ENCODE data around the gene TSPAN13. TPM values are rescaled to one million over a fixed set of nuclear protein-coding genes. Genes with fewer than 3 reads are reported as not detected.

The TSPAN13 gene
- total and polyA plus RNA-seq, 2 donors, result 10.5 to 51.9 TPM

- H3K36me3 ChIP-seq (ENCODE audit: control insufficient read depth in 2 of 2, insufficient read depth in 2 of 2, low read length in 1 of 2), result no peaks in the 10 kb centered on the region
- no peak overlapping the region for H3K4me3 ChIP-seq (ENCODE audit: low read length in 2 of 2)
- DNase-seq (ENCODE audit: low read depth in 6 of 9, low spot score in 9 of 9), result no peak
- no peaks in the 10 kb centered on the region for H3K4me1 ChIP-seq (ENCODE audit: control insufficient read depth in 2 of 2, insufficient read depth in 2 of 2, low read length in 2 of 2)
- 91% methylated on average over 3 of the region's 3 CpGs for WGBS
- H3K27ac ChIP-seq (ENCODE audit: low read depth in 1 of 2, low read length in 1 of 2), result no peak overlapping the region
- H3K9me3 ChIP-seq (ENCODE audit: control insufficient read depth in 2 of 2, insufficient read depth in 1 of 2, low read length in 1 of 2), result no peaks in the 10 kb centered on the region
- H3K27me3 ChIP-seq (ENCODE audit: control insufficient read depth in 2 of 2, insufficient read depth in 1 of 2, low read length in 1 of 2), result no peaks in the 10 kb centered on the region
Observed at GRCh38 chr7:16822029-16822428, 68.5 kb downstream of the TSPAN13 start.

GRCh38 chr7:16826060-16826459 lies 72.5 kb downstream of the TSPAN13 start:
- no peaks in the 10 kb centered on the region for H3K9me3 ChIP-seq (ENCODE audit: control insufficient read depth in 2 of 2, insufficient read depth in 1 of 2, low read length in 1 of 2)
- no peak overlapping the region for H3K27ac ChIP-seq (ENCODE audit: low read depth in 1 of 2, low read length in 1 of 2)
- H3K4me3 ChIP-seq (ENCODE audit: low read length in 2 of 2), result no peak overlapping the region
- no peaks in the 10 kb centered on the region for H3K27me3 ChIP-seq (ENCODE audit: control insufficient read depth in 2 of 2, insufficient read depth in 1 of 2, low read length in 1 of 2)
- no peaks in the 10 kb centered on the region for H3K36me3 ChIP-seq (ENCODE audit: control insufficient read depth in 2 of 2, insufficient read depth in 2 of 2, low read length in 1 of 2)
- no peaks in the 10 kb centered on the region for H3K4me1 ChIP-seq (ENCODE audit: control insufficient read depth in 2 of 2, insufficient read depth in 2 of 2, low read length in 2 of 2)
- DNase-seq (ENCODE audit: low read depth in 6 of 9, low spot score in 9 of 9), result no peak

- 96% methylated on average over 1 of the region's 1 CpG for WGBS
- Histone ChIP-seq H3K4me1 (ENCODE audit: control insufficient read depth in 2 of 2, insufficient read depth in 2 of 2, low read length in 2 of 2) (no peaks in the 10 kb centered on the region), H3K27ac (ENCODE audit: low read depth in 1 of 2, low read length in 1 of 2) (no peak overlapping the region), H3K27me3 (ENCODE audit: control insufficient read depth in 2 of 2, insufficient read depth in 1 of 2, low read length in 1 of 2) (no peaks in the 10 kb centered on the region), H3K9me3 (ENCODE audit: control insufficient read depth in 2 of 2, insufficient read depth in 1 of 2, low read length in 1 of 2) (no peaks in the 10 kb centered on the region), H3K4me3 (ENCODE audit: low read length in 2 of 2) (no peak overlapping the region), H3K36me3 (ENCODE audit: control insufficient read depth in 2 of 2, insufficient read depth in 2 of 2, low read length in 1 of 2) (no peaks in the 10 kb centered on the region)
- no peak for DNase-seq (ENCODE audit: low read depth in 6 of 9, low spot score in 9 of 9)
Observed at GRCh38 chr7:16833373-16833772, 79.8 kb downstream of the TSPAN13 start.

Other genes starting within 250 kb of the TSPAN13 start
- gene LRRC72, start 226.9 kb upstream of the TSPAN13 start, total RNA-seq, result not detected
- gene LRRC72, start 226.9 kb upstream of the TSPAN13 start, polyA plus RNA-seq, result not detected
- gene ANKMY2, start 108.0 kb upstream of the TSPAN13 start, total RNA-seq, result 18.2 TPM
- 13.1 TPM for gene ANKMY2, start 108.0 kb upstream of the TSPAN13 start, polyA plus RNA-seq
- gene BZW2, start 107.6 kb upstream of the TSPAN13 start, total RNA-seq, result 41.1 TPM
- 40.3 TPM for gene BZW2, start 107.6 kb upstream of the TSPAN13 start, polyA plus RNA-seq
- 1.7 TPM for gene AGR2, start 51.2 kb downstream of the TSPAN13 start, total RNA-seq
- gene AGR2, start 51.2 kb downstream of the TSPAN13 start, polyA plus RNA-seq, result 4.5 TPM
- gene AGR3, start 128.2 kb downstream of the TSPAN13 start, total RNA-seq, result not detected
- 1.3 TPM for gene AGR3, start 128.2 kb downstream of the TSPAN13 start, polyA plus RNA-seq

Measured in thymus (tissue), 11 donors.